ENCODE data around the gene MAPK1IP1L. TPM values are rescaled to one million over a fixed set of nuclear protein-coding genes. Genes with fewer than 3 reads are reported as not detected.

Gene MAPK1IP1L
- 65.0 and 75.2 TPM in 2 replicates for total RNA-seq

DNA sequence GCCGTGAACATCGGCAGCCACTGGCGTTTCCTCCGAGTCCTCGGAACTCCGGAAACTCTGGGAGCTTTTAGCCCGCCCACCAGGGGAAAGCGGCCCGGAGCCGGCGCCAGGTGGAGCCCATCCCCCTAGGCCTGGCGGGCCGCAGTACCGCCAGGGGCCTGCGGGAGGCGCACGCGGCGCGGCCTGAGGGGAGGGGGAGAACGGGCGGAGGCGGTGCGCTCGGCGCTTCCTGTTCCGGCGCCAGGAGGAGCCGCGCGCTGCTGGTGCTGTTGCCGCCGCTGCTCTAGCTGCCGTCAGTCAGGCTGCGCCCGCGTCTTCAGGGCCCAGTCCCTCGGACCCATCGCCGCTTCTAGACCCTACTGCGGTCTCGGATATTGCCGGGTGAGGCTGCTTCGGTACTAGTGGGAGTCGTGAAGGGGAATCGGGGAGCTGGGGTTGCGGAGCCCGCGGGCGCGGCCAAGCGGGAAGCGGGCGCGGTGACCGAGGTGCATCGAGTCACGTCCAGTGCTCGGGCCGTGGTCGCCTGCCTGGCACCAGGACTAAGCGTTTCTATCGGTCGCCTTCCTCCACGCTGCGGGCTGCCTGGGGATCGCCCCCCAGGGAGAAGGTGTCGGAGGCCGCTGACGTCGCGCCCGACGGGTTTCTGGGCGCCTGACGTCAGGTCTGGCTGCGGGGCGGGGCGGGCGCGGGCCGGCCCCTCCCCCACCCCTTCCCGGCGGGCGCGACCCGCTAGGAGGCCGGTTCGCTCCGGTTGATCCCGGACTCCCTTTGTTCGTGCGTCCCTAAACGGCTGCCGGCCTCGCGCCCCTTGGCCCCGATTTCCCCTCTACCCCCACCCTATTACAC lies at the start of gene MAPK1IP1L:
Gene MAPK1IP1L, plus strand, starts transcription at position 225 of the 846 bp plus-strand sequence. CDS start 10,037 bp downstream, outside the sequence.

DNA sequence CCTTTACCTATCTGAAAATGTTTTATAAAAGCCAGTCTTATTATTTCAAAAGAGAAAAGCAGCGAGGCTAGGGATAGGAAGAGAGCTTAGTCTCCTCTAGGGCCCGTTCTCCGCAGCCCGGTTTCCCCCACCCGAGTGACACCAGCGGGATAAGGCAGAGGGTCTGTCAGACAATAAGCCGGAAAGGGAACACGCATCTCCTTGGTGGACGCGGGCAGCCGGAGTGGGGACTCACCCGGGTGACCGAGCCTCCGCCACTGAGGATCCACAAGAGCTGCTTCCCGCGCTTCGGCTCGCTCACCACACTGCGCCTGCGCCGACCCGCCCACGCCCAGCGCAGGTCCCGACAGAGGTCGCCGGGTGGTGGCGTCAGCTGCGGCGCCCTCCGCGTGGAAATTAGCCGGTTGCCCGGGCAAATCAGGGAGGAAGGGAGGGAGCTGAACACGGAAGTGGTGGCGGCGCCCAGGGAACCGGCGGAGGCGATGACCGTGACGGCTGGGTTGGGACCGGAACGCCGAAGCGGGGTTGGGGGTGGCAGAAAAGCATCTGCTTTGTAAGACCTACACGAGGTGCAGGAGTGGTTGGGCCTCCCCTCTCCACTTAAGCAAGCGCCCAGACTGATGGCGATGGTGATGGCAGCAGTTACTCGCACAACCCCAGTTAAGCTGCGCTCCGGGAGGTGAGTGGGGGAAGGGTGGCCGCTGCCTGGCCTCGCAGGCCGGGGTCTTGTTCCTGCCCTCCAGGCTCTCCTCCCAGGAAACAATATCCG lies 24.5 kb upstream of the MAPK1IP1L start, which contains the start of the genes SOCS4 and WDHD1:
Gene SOCS4, plus strand, starts transcription at position 444 of the 769 bp plus-strand sequence. CDS start 15,806 bp downstream, outside the sequence.
Gene WDHD1, minus strand, starts transcription at position 307 of the 769 bp plus-strand sequence. CDS start 312 bp downstream, outside the sequence.

Other genes with a start within 250 kb of the MAPK1IP1L start
- 2.3 and 5.8 TPM in 2 replicates for gene GCH1, start 148.8 kb upstream of the MAPK1IP1L start, total RNA-seq
- 7.5 and 13.5 TPM in 2 replicates for gene WDHD1, start 24.5 kb upstream of the MAPK1IP1L start, total RNA-seq
- 23.8 and 31.9 TPM in 2 replicates for gene SOCS4, start 24.4 kb upstream of the MAPK1IP1L start, total RNA-seq
- 68.6 and 87.2 TPM in 2 replicates for gene LGALS3, start 77.6 kb downstream of the MAPK1IP1L start, total RNA-seq
- 24.2 and 50.6 TPM in 2 replicates for gene DLGAP5, start 139.9 kb downstream of the MAPK1IP1L start, total RNA-seq
- gene FBXO34, start 219.8 kb downstream of the MAPK1IP1L start, total RNA-seq = 22.2 and 22.6 TPM in 2 replicates

Data from vein endothelial cell (primary cell).